HEK293T (cell line): ENCODE results near the gene ANAPC16.

Experiments used
- FOXK2 ChIP-seq: fragments of 450-650 bp; IDR thresholded peaks from 2 replicates; pipeline ENCODE4 v1.6.1; 2016; ENCODE audit warnings: mild to moderate bottlenecking
- FOXM1 ChIP-seq: fragments of 450-650 bp; IDR thresholded peaks from 2 replicates; pipeline ENCODE4 v1.6.1; 2017; ENCODE audit warnings: mild to moderate bottlenecking, borderline replicate concordance
- HDGF ChIP-seq: fragments of 450-650 bp; IDR thresholded peaks from 2 replicates; pipeline ENCODE4 v1.6.1; 2017; ENCODE audit warnings: antibody characterized with exemption, borderline replicate concordance
- SP1 ChIP-seq: fragments of 450-650 bp; IDR thresholded peaks from 2 replicates; pipeline ENCODE4 v1.6.1; 2017
- SUZ12 ChIP-seq: fragments of 450-650 bp; IDR thresholded peaks from 2 replicates; pipeline ENCODE4 v1.6.1; 2016; ENCODE audit warnings: mild to moderate bottlenecking
- TF ChIP-seq, protein P1 (sequence below): fragments of 450-650 bp; IDR thresholded peaks from 2 replicates; pipeline ENCODE4 v1.6.1; 2016

DNA sequence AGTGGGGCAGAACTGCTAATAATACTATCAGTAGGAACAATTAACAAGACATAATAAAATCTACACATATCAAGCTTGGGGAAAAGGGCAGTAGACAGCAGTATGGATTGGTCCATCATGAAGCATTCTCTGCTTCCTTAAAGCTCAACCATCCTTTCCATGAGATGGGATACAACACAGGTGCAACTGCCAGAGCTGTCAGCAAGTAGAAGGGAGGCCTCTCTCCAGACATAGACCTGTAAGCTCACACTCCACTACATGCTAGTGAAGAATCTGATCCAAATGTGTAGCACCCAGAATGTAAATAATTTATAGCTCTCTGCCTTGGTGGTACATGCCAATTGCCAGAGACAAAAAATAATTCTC lies 41.5 kb upstream of the ANAPC16 start:
- no peak for TF ChIP-seq FOXK2
- TF ChIP-seq, protein P1, sequence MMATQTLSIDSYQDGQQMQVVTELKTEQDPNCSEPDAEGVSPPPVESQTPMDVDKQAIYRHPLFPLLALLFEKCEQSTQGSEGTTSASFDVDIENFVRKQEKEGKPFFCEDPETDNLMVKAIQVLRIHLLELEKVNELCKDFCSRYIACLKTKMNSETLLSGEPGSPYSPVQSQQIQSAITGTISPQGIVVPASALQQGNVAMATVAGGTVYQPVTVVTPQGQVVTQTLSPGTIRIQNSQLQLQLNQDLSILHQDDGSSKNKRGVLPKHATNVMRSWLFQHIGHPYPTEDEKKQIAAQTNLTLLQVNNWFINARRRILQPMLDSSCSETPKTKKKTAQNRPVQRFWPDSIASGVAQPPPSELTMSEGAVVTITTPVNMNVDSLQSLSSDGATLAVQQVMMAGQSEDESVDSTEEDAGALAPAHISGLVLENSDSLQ: no peak
- TF ChIP-seq SUZ12: no peak
- no peak for TF ChIP-seq FOXM1
- no peak for TF ChIP-seq SP1
- TF ChIP-seq HDGF: no peak
